Stomach (tissue), 4 donors: ENCODE measurements around the gene SLC6A5.

Experiments used
- CTCF ChIP-seq, 7 experiments: fragments of 450-650 bp in 4 of 7; fragments of 200-600 bp in 3 of 7; sonication (generic) in 3 of 7; IDR thresholded peaks; one replicate each; pipeline ENCODE4 v1.5.1; 2016 to 2019; ENCODE audit warnings: antibody characterized with exemption in 7 of 7, control low read depth in 2 of 7, mild to moderate bottlenecking in 1 of 7
- EP300 ChIP-seq: sonication (generic); formaldehyde crosslinking; IDR thresholded peaks from one replicate; pipeline ENCODE4 v1.6.1; 2017; ENCODE audit warnings: antibody characterized with exemption
- POLR2A ChIP-seq, 4 donors: fragments of 450-650 bp; IDR thresholded peaks; one replicate each; pipeline ENCODE4 v1.6.1; 2016; ENCODE audit warnings: antibody characterized with exemption in 4 of 4, control low read depth in 2 of 4, mild to moderate bottlenecking in 1 of 4, moderate library complexity in 1 of 4
- POLR2AphosphoS5 ChIP-seq, 3 donors: sonication (generic); formaldehyde crosslinking; IDR thresholded peaks; one replicate each; pipeline ENCODE4 v1.6.1; 2016; ENCODE audit warnings: antibody characterized with exemption in 3 of 3

DNA sequence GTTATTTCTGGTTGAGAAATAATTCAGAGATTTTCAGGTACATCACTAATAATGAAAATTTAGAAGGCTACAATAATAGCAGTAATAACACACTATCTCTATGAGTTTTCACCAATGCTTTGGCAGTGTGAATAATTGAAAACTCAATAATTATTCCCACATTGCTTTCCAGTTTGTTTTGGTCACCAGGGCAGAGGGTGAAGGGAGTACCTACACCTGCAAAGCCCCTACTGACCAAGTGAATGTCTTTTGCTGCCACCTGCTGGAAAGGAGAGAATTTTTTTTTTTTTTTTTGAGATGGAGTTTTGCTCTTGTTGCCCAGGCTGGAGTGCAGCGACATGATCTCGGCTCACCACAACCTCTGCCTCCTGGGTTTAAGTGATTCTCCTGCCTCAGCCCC lies 73.2 kb downstream of the SLC6A5 start:
- TF ChIP-seq POLR2A (IDR thresholded peaks at IDR 0.05) (no peak), POLR2AphosphoS5 (IDR thresholded peaks at IDR 0.05) (no peak), CTCF (IDR thresholded peaks at IDR 0.05) (peak in 1 of 7 experiments; percentile 14), EP300 (no peak)
